Skin epidermis (tissue), 12 donors: ENCODE results near the gene PARD3B.
A peak's percentile ranks its signal among the peaks of the same experiment; 100 is the strongest.

ENCODE experiments used
- H3K27ac ChIP-seq, 21 experiments: fragments of 200-600 bp; sonication (generic) in 11 of 21; one replicate each; pipeline ENCODE4 v1.5.0; 2020; ENCODE audit warnings: mild to moderate bottlenecking in 3 of 21, inconsistent platforms in 2 of 21, moderate library complexity in 2 of 21
- H3K4me3 ChIP-seq, 7 experiments: fragments of 200-600 bp; sonication (generic) in 2 of 7; one replicate each; pipeline ENCODE4 v1.5.0; 2020; ENCODE audit warnings: inconsistent platforms in 2 of 7, mild to moderate bottlenecking in 2 of 7, moderate library complexity in 1 of 7

The PARD3B gene

DNA sequence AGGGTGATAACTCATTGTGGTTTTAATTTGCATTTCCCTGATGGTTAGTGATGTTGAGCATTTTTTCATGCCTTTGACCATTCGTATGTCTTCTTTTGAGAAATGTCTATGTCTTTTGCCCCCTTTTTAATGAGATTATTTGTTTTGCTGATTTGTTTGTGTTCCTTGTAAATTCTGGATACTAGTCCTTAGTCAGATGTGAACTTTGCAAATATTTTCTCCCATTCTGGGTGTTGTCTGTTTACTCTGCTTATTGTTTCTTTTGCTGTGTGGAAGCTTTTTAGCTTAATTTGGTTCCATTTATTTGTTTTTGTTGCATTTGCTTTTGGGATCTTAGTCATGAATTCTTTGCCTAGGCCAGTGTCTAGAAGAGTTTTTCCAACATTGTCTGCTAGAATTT lies 192.0 kb downstream of the PARD3B start:
- H3K27ac ChIP-seq = no peak overlapping the region
- H3K4me3 ChIP-seq = no peak overlapping the region

DNA sequence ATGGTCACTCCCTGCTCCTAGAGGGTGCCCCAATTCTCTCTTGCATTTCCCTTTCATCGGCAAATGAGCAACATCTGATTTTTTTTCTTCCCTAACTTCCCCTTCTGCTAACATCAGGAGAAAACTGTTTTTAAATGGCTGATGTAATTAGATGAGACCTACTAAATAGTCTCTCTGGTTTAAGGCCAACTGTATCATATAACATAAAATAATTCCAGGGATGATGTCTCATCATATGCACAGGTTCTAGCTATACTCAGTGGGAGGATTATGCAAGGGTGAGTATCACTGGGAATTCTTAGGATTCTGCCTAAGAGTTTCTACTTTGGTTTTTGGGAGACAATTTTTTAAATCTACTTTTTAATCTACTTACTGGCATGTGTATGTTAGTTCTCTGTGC lies 193.4 kb downstream of the PARD3B start:
- H3K4me3 ChIP-seq = no peak overlapping the region

DNA sequence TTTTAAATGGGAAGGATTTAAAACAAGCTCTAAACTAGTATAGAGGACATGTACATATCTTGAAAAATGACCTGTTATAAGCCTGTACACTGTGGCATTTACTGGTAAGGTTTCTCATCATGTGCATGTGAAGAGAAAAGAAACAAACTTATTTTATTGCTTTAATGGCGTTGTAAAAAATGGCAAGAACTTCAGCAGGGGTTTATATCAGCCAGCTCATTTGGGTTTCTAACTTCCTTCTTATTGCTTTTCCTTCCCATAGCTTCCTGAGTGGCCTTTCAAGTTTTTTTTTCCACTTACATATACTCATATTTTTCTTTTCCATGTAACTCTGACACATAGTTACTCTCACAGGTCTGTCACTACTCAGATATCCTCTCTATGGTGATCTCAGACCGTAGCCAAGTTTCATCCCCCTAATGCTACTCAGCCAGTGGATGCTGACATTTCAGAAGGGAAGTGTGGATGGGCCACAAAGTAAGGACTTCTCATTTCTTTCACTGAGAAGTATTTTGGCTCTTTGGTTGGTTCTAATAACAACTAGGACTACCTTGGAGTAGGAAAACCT lies 198.2 kb downstream of the PARD3B start:
- Histone ChIP-seq H3K4me3 (no peak overlapping the region), H3K27ac (no peak overlapping the region)

More for the DNA sequence above, 193.4 kb downstream of the PARD3B start:
- H3K27ac ChIP-seq = no peak overlapping the region

DNA sequence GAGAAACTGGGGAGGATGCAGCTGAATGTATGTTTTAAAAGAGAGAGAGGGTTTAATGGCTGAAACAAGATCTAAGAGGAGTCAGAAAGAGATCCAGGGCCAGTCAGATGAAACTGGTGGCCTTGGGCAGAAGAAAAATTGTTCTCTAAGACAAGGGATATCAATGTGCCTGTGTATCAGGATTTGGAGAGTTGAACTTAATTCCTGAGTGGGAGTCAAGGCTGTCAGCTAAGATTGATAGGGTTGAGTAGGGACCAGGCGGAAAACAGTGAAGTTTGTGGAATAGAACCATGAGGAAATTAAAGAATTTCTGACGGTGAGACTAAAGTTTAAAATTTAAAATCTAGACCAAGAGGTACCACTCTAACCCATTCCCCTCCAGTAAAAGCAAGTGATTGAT lies 199.2 kb downstream of the PARD3B start:
- Histone ChIP-seq H3K4me3 (no peak overlapping the region), H3K27ac (no peak overlapping the region)

DNA sequence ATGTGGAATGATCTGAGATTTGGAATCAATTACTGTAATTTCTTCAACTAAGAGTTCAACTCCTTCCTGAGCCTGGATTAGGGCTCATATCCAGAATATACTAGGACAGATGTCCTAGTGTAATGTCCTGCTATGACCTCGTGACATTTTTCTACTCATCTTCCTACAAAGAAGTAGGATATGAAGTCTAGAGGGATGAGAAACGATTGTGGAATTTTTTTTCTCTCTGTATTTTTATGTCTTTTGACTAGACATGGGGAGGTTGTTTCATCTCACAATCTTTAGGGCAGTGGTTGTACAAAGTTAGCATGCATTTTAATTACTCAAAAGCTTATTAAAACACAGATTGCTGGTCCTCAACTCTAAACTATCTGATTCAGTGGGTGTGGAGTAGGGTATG lies 203.0 kb downstream of the PARD3B start:
- no peak overlapping the region for H3K4me3 ChIP-seq
- H3K27ac ChIP-seq = no peak overlapping the region

DNA sequence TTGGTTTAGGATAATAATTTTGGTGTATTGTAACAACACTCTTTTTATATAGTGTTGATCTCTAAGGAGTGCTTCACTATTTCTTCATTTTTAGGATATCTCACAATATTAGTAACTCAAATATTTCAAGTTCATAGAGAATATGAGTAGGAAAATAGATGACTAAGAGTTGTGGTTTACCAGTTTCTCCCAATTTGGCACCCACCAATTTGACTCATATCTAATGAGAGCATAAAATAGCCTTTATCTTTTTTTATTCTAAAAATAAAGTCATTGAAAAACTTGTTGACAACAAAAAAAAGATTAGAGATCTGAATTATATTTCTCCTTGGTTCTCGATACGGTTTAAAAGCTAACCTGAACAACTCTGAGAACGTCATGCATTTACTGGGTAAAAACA lies 204.0 kb downstream of the PARD3B start:
- Histone ChIP-seq H3K4me3 (no peak overlapping the region), H3K27ac (peak overlapping the region in 1 of 21 experiments; percentile 10)

DNA sequence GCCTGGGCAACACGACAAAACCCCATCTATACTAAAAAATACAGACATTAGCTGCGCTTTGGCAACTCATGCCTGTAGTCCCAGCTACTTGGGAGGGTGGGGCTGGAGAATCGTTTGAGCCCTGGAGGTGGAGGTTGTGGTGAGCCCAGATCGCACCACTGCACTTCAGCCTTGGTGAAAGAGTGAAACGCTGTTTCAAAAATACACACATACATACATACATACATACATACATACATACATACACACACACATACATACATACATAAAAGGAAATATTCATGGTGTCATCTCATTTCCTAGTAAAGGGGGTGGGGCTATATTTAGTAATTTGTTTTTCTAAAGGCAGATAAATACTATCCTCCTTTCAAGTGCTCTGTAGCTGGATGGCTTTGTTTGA lies 205.1 kb downstream of the PARD3B start:
- H3K27ac ChIP-seq = peak overlapping the region in 1 of 21 experiments; percentile 10

DNA sequence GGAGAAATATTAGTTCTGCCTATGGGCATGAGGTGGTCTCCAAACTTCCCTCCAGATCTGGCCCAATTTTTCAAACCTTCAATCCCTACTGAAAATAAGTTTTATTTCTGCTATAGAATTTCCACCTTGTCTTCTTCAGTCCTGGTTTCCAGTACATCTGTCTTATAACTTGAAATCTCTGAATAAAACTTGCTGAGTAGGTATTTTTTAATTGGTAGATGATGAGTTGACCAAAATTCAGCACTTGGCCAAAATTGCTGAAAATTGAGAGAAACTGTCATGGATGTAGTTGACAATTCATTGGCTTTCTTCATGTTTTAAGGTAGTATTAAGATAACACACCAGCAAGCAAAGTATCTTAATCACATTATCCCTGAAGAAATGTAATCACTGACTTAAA lies 206.2 kb downstream of the PARD3B start:
- Histone ChIP-seq H3K4me3 (no peak overlapping the region), H3K27ac (no peak overlapping the region)

More for the DNA sequence above, 205.1 kb downstream of the PARD3B start:
- H3K4me3 ChIP-seq = no peak overlapping the region

DNA sequence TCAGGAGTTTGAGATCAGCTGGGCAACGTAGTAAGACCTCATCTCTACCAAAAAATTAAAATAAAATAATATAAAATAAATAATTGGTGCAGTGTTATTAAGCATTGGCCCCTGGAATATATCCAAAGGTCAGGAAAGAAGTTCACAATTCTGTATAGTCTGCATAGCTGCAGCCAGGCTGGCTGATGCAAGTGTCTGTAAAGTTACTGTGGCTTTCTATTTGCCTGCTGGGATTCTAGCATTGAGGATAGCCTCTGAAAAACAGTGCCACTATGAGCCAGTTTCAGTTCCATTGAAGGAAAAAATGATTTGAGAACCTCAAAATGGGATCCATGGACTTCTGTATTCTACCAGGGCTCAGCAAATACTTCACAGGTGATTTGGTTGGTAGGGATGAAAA lies 208.6 kb downstream of the PARD3B start:
- no peak overlapping the region for H3K4me3 ChIP-seq
- H3K27ac ChIP-seq = no peak overlapping the region

DNA sequence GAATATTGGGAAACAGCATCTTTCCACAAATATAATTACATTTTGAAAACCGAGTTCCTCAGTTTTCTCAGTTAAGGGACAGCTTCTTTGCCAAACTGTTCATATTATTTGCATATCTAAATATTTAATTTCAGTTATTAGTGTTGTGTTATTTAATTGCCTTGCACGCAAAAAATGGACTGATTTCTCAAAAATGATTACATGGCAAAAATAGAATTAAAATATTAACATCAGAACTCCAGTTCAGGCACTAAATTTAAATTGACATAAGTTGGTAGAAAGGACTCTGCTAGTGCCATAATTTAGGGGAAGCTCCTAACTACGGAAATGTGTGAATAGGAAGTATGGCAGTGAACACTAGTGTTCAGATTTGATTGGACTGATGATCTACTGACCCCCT lies 209.6 kb downstream of the PARD3B start:
- Histone ChIP-seq H3K4me3 (no peak overlapping the region), H3K27ac (no peak overlapping the region)

DNA sequence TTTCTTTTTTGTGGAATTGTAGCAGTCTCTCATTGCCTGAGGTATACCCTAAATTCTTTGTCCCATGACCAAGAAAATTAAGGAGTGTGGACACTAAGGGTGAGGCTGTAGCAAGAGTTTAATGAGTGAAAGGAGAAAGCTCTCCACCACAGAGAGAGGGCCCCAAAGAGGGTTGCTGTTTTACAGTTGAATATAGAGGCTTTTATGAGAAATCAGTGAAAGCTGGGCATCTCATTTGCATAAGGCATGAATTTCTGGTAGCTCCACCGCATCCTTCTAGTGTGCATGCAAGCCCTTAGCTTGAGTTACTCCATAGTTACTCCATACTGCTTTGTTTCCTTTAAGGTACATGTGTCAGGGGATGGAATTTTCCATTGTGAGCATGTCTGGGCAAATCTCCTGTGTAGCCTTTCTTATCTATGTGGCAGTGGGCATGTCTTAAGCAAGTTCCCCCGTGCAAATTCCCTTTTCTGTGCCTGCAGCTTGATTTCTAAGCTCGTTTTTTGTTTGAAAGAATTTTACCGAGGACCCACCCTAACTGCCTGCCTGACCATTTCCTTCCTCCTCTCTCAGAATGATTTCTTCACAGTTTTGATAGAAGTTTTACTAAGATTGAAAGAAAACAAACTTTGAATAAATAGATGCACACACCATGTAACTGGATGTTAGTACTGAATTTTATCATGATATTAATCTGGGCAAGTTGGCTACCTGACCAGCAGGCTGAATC lies 218.9 kb downstream of the PARD3B start:
- H3K4me3 ChIP-seq = no peak overlapping the region
- no peak overlapping the region for H3K27ac ChIP-seq

DNA sequence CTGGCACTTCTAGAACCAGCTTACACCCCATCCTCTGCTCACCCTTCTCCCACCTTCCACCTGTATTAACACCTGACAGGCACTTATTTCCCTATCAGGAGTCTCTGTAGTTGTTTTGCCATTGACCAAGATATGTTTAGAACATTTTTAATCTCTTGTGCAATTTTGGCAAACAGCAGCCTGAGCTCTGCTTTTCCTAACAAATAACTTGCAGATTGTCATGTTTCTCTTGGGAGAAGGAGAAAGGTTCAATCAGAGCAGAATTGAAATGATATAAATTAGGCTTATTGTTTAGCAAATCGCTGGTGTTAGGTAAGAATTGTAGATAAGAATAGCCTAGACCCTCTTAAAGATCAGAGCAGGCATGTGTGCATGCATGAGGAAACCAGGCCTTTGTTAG lies 225.5 kb downstream of the PARD3B start:
- H3K27ac ChIP-seq = no peak overlapping the region

DNA sequence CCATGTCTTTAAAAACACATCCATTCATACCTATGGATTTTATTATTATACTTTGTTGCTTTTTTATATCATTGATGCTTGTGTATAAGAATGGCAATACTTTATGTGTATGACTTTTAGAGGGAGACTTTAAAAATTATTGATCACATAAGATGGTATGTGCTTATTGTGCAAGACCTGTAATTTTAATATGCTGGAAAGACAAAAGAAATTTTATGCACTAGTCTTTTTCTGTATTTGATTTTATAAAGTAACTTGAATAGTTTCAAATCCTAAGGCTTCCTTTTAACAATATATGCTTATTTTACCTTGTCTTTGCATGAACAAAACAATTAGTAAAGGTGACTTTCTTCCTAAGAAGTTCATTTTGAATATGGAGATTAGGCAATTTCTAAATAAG lies 226.4 kb downstream of the PARD3B start:
- Histone ChIP-seq H3K4me3 (no peak overlapping the region), H3K27ac (no peak overlapping the region)

More for the DNA sequence above, 225.5 kb downstream of the PARD3B start:
- no peak overlapping the region for H3K4me3 ChIP-seq

DNA sequence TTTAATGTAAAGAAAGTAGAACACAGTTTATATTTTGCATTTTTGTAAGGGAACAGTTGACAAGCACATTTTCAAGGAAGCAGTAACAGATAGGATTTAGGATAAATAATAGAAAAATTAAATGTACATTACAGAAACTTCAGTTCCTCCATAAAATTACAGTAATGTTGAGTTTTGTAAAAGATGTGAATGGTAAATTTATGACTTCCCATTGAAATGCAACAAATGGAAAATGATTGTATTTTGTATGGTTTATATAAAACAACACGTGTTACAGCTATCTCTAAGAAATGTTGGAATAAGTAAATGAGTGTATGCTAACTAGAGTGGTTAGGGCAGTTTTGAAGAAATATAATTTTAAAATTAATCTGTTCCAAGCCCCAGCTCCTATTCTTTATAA lies 227.3 kb downstream of the PARD3B start:
- no peak overlapping the region for H3K4me3 ChIP-seq

DNA sequence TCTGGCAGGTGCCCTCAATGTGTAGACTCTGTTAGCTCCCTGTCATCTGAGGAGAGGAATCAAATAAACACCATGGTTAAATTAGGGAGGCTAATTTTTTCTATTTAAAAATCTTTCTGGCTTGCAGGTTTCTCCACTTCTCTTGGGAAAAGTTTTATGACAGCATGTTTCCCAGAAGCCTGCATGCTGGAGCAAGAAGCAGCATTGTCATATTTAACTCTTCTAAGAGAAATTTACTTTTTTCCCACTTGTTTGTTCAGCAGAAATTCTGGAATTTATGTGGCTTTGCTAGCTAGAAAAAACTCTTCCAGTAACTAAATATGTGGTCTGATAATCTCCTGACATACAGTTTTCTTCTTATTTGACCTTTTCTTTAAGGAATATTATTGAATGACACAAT lies 230.5 kb downstream of the PARD3B start:
- H3K27ac ChIP-seq = peak overlapping the region in 2 of 21 experiments; percentile 12 to 26
- H3K4me3 ChIP-seq = no peak overlapping the region

More for the DNA sequence above, 227.3 kb downstream of the PARD3B start:
- no peak overlapping the region for H3K27ac ChIP-seq

DNA sequence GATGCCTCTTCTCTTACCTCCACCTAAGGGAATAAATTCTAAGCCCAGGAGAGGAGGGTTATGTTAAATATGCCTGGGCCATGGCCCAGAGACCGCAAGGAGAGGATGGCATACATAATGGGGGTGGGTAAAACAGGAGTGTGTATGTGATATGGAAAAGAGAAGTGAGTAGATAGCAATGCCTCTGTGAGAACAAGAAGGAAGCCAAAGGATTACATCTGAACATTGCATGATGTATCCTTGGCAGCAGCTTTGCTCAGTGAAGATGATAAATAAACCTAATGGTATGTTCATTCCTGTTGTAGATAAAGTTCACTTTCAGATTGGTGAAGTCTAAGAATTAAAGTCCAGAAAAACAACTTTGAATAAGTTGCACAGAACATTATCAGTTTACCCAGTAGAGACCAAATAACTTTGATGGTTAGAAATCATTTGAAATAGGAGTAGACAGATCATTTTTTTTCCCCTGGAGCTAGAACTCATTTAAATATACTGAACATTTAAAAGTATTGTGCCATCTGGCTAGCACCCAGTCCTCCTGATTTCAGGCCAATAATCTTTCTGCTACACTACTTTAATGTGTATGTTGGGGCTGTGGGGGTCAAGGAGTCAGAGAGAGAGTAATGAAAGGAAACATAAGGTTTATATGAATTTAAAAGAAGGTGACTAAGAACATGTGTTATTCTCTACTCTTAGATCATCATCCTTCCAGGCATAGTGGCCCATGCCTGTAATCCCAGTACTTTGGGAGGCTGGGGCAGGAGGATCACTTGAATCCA lies 231.7 kb downstream of the PARD3B start:
- Histone ChIP-seq H3K27ac (no peak overlapping the region), H3K4me3 (no peak overlapping the region)

DNA sequence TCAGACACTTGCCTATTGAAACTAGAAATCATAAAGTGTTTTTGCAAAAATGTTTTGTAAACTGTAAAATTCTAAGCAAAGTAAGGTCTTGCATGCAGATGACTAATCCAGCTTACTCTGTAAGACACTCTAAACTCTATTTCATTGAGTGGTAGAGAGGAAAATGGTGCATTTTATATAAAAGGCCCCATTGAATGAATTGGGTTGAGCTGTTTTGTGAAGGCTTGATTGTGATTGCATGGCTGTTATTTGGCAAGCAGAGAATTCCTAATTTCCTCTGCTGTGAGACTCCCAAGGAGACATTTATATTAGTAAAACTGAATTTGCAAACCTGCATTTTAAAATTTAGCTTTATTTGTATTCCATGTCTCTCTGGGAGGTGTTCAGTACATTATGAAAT lies 234.5 kb downstream of the PARD3B start:
- Histone ChIP-seq H3K4me3 (no peak overlapping the region), H3K27ac (no peak overlapping the region)

DNA sequence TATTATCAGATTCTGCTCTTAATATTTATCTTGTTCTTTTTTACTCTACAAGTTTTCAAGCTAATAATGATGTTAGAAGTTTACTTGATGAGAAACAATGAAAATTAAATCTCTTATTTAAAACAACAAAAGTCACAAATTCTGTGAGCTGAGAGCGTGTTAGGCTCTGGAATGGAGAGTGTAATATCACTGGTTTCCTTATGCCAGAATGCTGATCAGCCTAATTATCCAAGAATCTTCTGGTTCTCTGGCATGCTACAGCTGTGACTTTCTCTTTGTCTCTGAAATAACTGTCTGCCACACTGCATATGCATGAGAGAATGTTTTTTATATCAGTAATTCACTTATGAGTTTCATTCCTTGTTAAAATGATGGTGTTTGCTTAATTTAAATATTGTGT lies 236.7 kb downstream of the PARD3B start:
- Histone ChIP-seq H3K27ac (no peak overlapping the region), H3K4me3 (no peak overlapping the region)

DNA sequence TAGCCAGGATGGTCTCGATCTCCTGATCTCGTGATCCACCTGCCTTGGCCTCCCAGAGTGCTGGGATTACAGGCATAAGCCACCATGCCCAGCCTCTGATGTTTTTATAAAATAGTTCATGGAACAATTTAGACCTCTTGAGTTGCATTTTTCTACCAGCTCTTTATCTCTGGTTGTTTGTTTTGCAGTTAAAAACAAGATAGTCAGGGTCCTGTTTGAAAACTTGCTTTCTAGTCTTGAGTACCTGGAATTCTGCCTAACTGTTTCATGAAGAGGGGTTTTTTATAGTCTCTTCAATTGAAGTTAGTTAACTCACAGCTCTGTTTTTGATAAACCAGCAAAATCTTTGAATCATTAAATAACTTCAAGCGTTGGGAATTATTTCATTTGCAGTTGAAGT lies 244.8 kb downstream of the PARD3B start:
- Histone ChIP-seq H3K27ac (no peak overlapping the region), H3K4me3 (no peak overlapping the region)

DNA sequence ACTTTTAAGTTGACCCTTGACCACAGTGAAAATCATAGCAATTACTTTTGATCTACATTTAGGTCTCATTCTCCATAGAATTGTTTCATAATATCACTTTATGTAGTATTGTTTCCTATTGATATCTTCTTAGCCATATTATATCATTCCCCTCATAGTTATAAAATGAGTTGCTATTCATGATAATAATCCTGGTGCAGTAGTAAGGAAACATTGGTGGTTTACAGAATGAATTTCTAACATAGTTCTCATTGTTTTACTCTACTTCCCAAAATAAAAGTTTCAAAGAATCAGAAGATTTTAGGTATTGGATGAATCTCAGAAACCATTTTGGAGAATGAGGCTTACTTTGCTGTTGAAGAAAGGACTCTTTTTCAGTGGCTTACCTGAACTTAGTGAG lies 246.0 kb downstream of the PARD3B start:
- no peak overlapping the region for H3K4me3 ChIP-seq

DNA sequence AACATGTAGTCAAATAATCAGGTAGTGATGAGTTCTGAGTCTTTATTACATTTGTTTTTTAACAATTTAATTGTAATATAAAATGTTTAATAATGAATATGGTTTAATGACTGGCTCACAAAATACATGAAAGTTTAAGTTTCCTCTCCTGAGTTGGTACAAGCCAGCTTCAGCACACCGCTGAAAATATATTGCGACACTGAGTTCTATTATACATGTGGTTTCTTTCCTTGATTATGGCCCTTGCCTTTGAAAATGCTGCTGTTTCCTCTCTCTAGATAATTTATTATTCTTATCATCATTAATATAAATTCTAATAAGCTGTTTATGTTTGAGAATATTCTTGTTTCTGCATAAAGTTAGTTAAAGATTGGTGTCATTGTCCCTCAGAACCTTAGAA lies 249.3 kb downstream of the PARD3B start:
- H3K27ac ChIP-seq = no peak overlapping the region
- H3K4me3 ChIP-seq = no peak overlapping the region

More for the DNA sequence above, 246.0 kb downstream of the PARD3B start:
- H3K27ac ChIP-seq = no peak overlapping the region
